H9 (cell line): ENCODE results near the gene NKPD1. TPM values are rescaled to one million over a fixed set of nuclear protein-coding genes. Genes with fewer than 3 reads are reported as not detected.

Source experiments
- DNase-seq: peaks from one replicate; pipeline ENCODE4 v3.0.0-alpha.2; 2017
- H2AFZ ChIP-seq: one replicate; pipeline ENCODE4 v1.6.1; 2013; ENCODE audit warnings: mild to moderate bottlenecking, low read length, control low read depth, moderate library complexity
- H2AK5ac ChIP-seq: 2 replicates; pipeline ENCODE4 v1.6.1; 2013; ENCODE audit warnings: low read length, control low read depth, mixed read lengths; ENCODE audit not compliant: insufficient read length
- H2BK120ac ChIP-seq: one replicate; pipeline ENCODE4 v1.6.1; 2013; ENCODE audit warnings: low read depth, mild to moderate bottlenecking, low read length, control low read depth, inconsistent platforms; ENCODE audit not compliant: poor library complexity, severe bottlenecking
- H2BK12ac ChIP-seq: 2 replicates; pipeline ENCODE4 v1.6.1; 2013; ENCODE audit warnings: low read length, control low read depth, mixed read lengths, low read depth; ENCODE audit not compliant: insufficient read length
- H2BK15ac ChIP-seq: 2 replicates; pipeline ENCODE4 v1.6.1; 2013; ENCODE audit warnings: low read depth, low read length, control low read depth
- H2BK20ac ChIP-seq: one replicate; pipeline ENCODE4 v1.6.1; 2013; ENCODE audit warnings: low read depth, mild to moderate bottlenecking, low read length, control low read depth, inconsistent platforms; ENCODE audit not compliant: poor library complexity, severe bottlenecking
- H2BK5ac ChIP-seq: 2 replicates; pipeline ENCODE4 v1.6.1; 2013; ENCODE audit warnings: low read length, control low read depth, mixed read lengths; ENCODE audit not compliant: insufficient read length
- H3K14ac ChIP-seq: 2 replicates; pipeline ENCODE4 v1.6.1; 2013; ENCODE audit warnings: low read length, control low read depth; ENCODE audit not compliant: insufficient read depth
- H3K18ac ChIP-seq: 2 replicates; pipeline ENCODE4 v1.6.1; 2013; ENCODE audit warnings: low read depth, mild to moderate bottlenecking, mixed read lengths, low read length, control low read depth; ENCODE audit not compliant: insufficient read length
- H3K23ac ChIP-seq: 2 replicates; pipeline ENCODE4 v1.6.1; 2013; ENCODE audit warnings: low read length, control low read depth, mixed read lengths, low read depth; ENCODE audit not compliant: insufficient read length
- H3K23me2 ChIP-seq: 2 replicates; pipeline ENCODE4 v1.6.1; 2013; ENCODE audit warnings: low read depth, mild to moderate bottlenecking, mixed read lengths, low read length, control low read depth; ENCODE audit not compliant: insufficient read length, poor library complexity, severe bottlenecking
- H3K27ac ChIP-seq: 2 replicates; pipeline ENCODE4 v1.5.1; 2013; ENCODE audit warnings: low read length, control low read depth, mixed read lengths, low read depth; ENCODE audit not compliant: insufficient read length
- H3K27me3 ChIP-seq: 2 replicates; pipeline ENCODE4 v1.6.1; 2013; ENCODE audit warnings: low read length, control low read depth, inconsistent platforms; ENCODE audit not compliant: insufficient read depth
- H3K4ac ChIP-seq: 2 replicates; pipeline ENCODE4 v1.6.1; 2013; ENCODE audit warnings: low read depth, mild to moderate bottlenecking, control low read depth, inconsistent platforms, low read length, moderate library complexity
- H3K4me1 ChIP-seq: 2 replicates; pipeline ENCODE4 v1.6.1; 2013; ENCODE audit warnings: low read length, control low read depth, inconsistent platforms; ENCODE audit not compliant: insufficient read depth
- H3K4me2 ChIP-seq: 2 replicates; pipeline ENCODE4 v1.6.1; 2013; ENCODE audit warnings: low read length, control low read depth, mixed read lengths; ENCODE audit not compliant: insufficient read length, insufficient read depth
- H3K56ac ChIP-seq: 2 replicates; pipeline ENCODE4 v1.6.1; 2013; ENCODE audit warnings: low read depth, mild to moderate bottlenecking, mixed read lengths, low read length, control low read depth; ENCODE audit not compliant: insufficient read length
- H3K79me1 ChIP-seq: 2 replicates; pipeline ENCODE4 v1.6.1; 2013; ENCODE audit warnings: low read depth, mild to moderate bottlenecking, moderate library complexity, low read length, control low read depth, inconsistent platforms; ENCODE audit not compliant: insufficient read depth, poor library complexity, severe bottlenecking
- H3K79me2 ChIP-seq: 2 replicates; pipeline ENCODE4 v1.6.1; 2013; ENCODE audit warnings: low read length, control low read depth, inconsistent platforms; ENCODE audit not compliant: insufficient read depth
- H3K9ac ChIP-seq: 2 replicates; pipeline ENCODE4 v1.6.1; 2013; ENCODE audit warnings: low read length, control low read depth, mixed read lengths; ENCODE audit not compliant: insufficient read length; ENCODE audit errors: extremely low read depth
- H3K9me3 ChIP-seq: one replicate; pipeline ENCODE4 v1.6.1; 2013; ENCODE audit warnings: low read depth, low read length, inconsistent platforms; ENCODE audit not compliant: control insufficient read depth
- H3T11ph ChIP-seq: one replicate; pipeline ENCODE4 v1.6.1; 2013; ENCODE audit warnings: mild to moderate bottlenecking, low read length, control low read depth, inconsistent platforms
- H4K20me1 ChIP-seq: one replicate; pipeline ENCODE4 v1.6.1; 2013; ENCODE audit not compliant: control insufficient read depth, insufficient read length, insufficient read depth
- H4K5ac ChIP-seq: 2 replicates; pipeline ENCODE4 v1.6.1; 2013; ENCODE audit warnings: low read depth, mild to moderate bottlenecking, mixed read lengths, low read length, control low read depth; ENCODE audit not compliant: insufficient read length
- H4K8ac ChIP-seq: replicated peaks from 2 replicates; pipeline ENCODE4 v1.6.1; 2013; ENCODE audit warnings: low read length, control low read depth, mixed read lengths, low read depth; ENCODE audit not compliant: insufficient read length
- H4K91ac ChIP-seq: 2 replicates; pipeline ENCODE4 v1.6.1; 2013; ENCODE audit warnings: low read depth, mild to moderate bottlenecking, moderate library complexity, mixed read lengths, low read length, control low read depth; ENCODE audit not compliant: insufficient read length
- H3K27ac Mint-ChIP-seq, 3 experiments: 2 replicates in 2 of 3; 3 replicates in 1 of 3; pipeline ENCODE4 v1.8.0; 2020 to 2021; ENCODE audit warnings: mixed read lengths in 3 of 3, mild to moderate bottlenecking in 1 of 3, moderate library complexity in 1 of 3
- H3K27me3 Mint-ChIP-seq: 2 replicates; pipeline ENCODE4 v1.8.0; 2021; ENCODE audit warnings: low read depth, mild to moderate bottlenecking, moderate library complexity, mixed read lengths
- H3K36me3 Mint-ChIP-seq, 3 experiments: 2 replicates in 2 of 3; 3 replicates in 1 of 3; pipeline ENCODE4 v1.8.0; 2020 to 2021; ENCODE audit warnings: low read depth in 3 of 3, mixed read lengths in 3 of 3; ENCODE audit not compliant: insufficient read depth in 1 of 3
- H3K4me1 Mint-ChIP-seq, 2 experiments: 2 replicates each; pipeline ENCODE4 v1.8.0; 2020; ENCODE audit warnings: mixed read lengths in 2 of 2
- H3K4me3 Mint-ChIP-seq, 2 experiments: 2 replicates in 1 of 2; 3 replicates in 1 of 2; pipeline ENCODE4 v1.8.0; 2020 to 2021; ENCODE audit warnings: mild to moderate bottlenecking in 2 of 2, mixed read lengths in 2 of 2, moderate library complexity in 1 of 2
- H3K9me3 Mint-ChIP-seq, 2 experiments: 2 replicates in 1 of 2; 3 replicates in 1 of 2; pipeline ENCODE4 v1.8.0; 2020; ENCODE audit warnings: mild to moderate bottlenecking in 2 of 2, mixed read lengths in 2 of 2, moderate library complexity in 1 of 2
- WGBS: extraction: QIAGEN DNeasy Blood & Tissue Kit; methylation state at CpG from one replicate; pipeline ENCODE4 v1.1.7; 2013; ENCODE audit warnings: missing lambda C conversion rate, low lambda C conversion rate, mixed read lengths; ENCODE audit not compliant: insufficient read length; ENCODE audit errors: extremely low coverage; 5-methylcytosine and 5-hydroxymethylcytosine counted together
- total RNA-seq: library from RNA; stranded (reverse); gene quantifications from 2 replicates; pipeline ENCODE4 v1.2.1, GENCODE V29; 2021
- TF ChIP-seq, protein P1 (sequence below): fragments of 200-600 bp; sonication (generic); conservative IDR thresholded peaks from 3 replicates; pipeline ENCODE4 v1.8.0; 2021; ENCODE audit warnings: antibody characterized with exemption, mild to moderate bottlenecking

The NKPD1 gene
- total RNA-seq, 1 experiment from 2014 or later = 0.17 TPM

DNA sequence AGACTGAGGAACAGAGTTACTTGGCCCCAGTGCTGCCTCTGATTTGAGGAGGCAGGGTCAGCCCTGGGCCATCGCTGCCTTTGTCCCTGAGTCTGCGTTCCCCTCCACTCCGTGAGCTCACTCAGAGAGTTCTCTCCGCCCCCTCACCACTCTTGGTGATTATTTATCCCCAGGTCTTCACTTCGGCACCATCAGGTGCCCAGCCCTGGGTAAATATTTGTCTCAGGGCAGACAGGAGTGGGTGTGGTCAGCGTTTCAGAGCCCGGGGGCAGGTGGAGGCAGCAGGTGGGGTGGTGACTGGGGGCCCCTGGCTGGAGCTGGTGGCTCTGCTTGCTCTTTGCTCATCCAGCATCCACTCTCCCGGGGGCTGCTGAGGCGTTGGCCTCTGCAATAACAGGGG is 47.2 kb downstream of the NKPD1 start:
- Mint-ChIP-seq H3K27me3 (no peaks in the 10 kb centered on the region), H3K27ac (no peak overlapping the region; a peak in 2 of 7 replicates)

More for the DNA sequence above, 47.2 kb downstream of the NKPD1 start:
- Histone ChIP-seq H3K23ac (no peak overlapping the region), H2AK5ac (no peak overlapping the region), H2BK120ac (no peak overlapping the region), H3T11ph (no peak overlapping the region), H3K56ac (no peak overlapping the region), H3K79me1 (no peaks in the 10 kb centered on the region), H2BK20ac (no peak overlapping the region), H3K9me3 (no peaks in the 10 kb centered on the region), H4K8ac (no peak overlapping the region), H3K9ac (no peak overlapping the region), H3K4me2 (no peak overlapping the region), H3K4ac (no peak overlapping the region), H3K14ac (no peak overlapping the region), H2BK5ac (no peak overlapping the region), H3K18ac (no peak overlapping the region), H3K27me3 (no peaks in the 10 kb centered on the region), H3K4me1 (no peaks in the 10 kb centered on the region; the same call in 1 of the 2 replicates), H2BK15ac (no peak overlapping the region), H3K79me2 (peaks cover 12% of the 10 kb centered on the region; the same call in 1 of the 2 replicates), H4K5ac (no peak overlapping the region), H3K27ac (no peak overlapping the region), H3K23me2 (no peaks in the 10 kb centered on the region), H2AFZ (no peak overlapping the region), H2BK12ac (no peak overlapping the region), H4K20me1 (peaks cover 8% of the 10 kb centered on the region), H4K91ac (no peak overlapping the region)
- Mint-ChIP-seq H3K36me3 (peaks cover 0 to 4% (median 0%) of the 10 kb centered on the region in 3 experiments; a peak in 2 of 7 replicates), H3K9me3 (no peaks in the 10 kb centered on the region), H3K4me1 (peaks cover 12 to 37% of the 10 kb centered on the region in 2 experiments), H3K4me3 (no peak overlapping the region)
- no CpG with 5 or more reads among the region's 9 CpGs for WGBS
- TF ChIP-seq, protein P1, sequence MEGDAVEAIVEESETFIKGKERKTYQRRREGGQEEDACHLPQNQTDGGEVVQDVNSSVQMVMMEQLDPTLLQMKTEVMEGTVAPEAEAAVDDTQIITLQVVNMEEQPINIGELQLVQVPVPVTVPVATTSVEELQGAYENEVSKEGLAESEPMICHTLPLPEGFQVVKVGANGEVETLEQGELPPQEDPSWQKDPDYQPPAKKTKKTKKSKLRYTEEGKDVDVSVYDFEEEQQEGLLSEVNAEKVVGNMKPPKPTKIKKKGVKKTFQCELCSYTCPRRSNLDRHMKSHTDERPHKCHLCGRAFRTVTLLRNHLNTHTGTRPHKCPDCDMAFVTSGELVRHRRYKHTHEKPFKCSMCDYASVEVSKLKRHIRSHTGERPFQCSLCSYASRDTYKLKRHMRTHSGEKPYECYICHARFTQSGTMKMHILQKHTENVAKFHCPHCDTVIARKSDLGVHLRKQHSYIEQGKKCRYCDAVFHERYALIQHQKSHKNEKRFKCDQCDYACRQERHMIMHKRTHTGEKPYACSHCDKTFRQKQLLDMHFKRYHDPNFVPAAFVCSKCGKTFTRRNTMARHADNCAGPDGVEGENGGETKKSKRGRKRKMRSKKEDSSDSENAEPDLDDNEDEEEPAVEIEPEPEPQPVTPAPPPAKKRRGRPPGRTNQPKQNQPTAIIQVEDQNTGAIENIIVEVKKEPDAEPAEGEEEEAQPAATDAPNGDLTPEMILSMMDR = no peak
- DNase-seq = no peak
